Vagina (tissue), 2 donors: Measurements from ENCODE around the gene PAX9. TPM values are rescaled to one million over a fixed set of nuclear protein-coding genes. Genes with fewer than 3 reads are reported as not detected.

Source experiments
- DNase-seq, 2 donors: peaks; one replicate each; pipeline ENCODE4 v3.0.0-alpha.2; 2017; ENCODE audit errors: extremely low spot score in 2 of 2
- H3K27ac ChIP-seq: fragments of 200-600 bp; sonication (generic); one replicate; pipeline ENCODE4 v1.5.1; 2019
- H3K27me3 ChIP-seq: fragments of 200-600 bp; sonication (generic); one replicate; pipeline ENCODE4 v1.5.1; 2019
- H3K36me3 ChIP-seq, 2 donors: fragments of 200-600 bp; sonication (generic); one replicate each; pipeline ENCODE4 v1.5.1; 2017 to 2019
- H3K4me1 ChIP-seq: fragments of 200-600 bp; sonication (generic); one replicate; pipeline ENCODE4 v1.5.1; 2019
- H3K4me3 ChIP-seq, 2 donors: fragments of 200-600 bp; sonication (generic); 1 replicate in 1 of 2; 2 replicates in 1 of 2; pipeline ENCODE4 v1.5.1; 2016 to 2019
- H3K9me3 ChIP-seq: fragments of 200-600 bp; sonication (generic); one replicate; pipeline ENCODE4 v1.5.1; 2019
- POLR2A ChIP-seq, 2 donors: fragments of 450-650 bp; IDR thresholded peaks; one replicate each; pipeline ENCODE4 v1.6.1; 2017; ENCODE audit warnings: antibody characterized with exemption in 2 of 2, mild to moderate bottlenecking in 2 of 2, moderate library complexity in 2 of 2
- POLR2AphosphoS5 ChIP-seq, 2 donors: sonication (generic); formaldehyde crosslinking; IDR thresholded peaks; one replicate each; pipeline ENCODE4 v1.9.0; 2017; ENCODE audit warnings: antibody characterized with exemption in 2 of 2, mild to moderate bottlenecking in 2 of 2, low read depth in 1 of 2; ENCODE audit not compliant: insufficient read depth in 1 of 2
- intact Hi-C: fragments of 100-400 bp; cut with DNase I; formaldehyde crosslinking; loops from one replicate; pipeline ENCODE4 v1.15.1; 2023
- total RNA-seq: library from RNA; depleted of rRNA; stranded (reverse); fragments of >200 nt; gene quantifications from one replicate; pipeline ENCODE4 v1.2.3, GENCODE V29; 2016
- TF ChIP-seq, protein P1 (sequence below), 3 experiments: fragments of 450-650 bp in 2 of 3; fragments of 200-600 bp in 1 of 3; sonication (generic) in 1 of 3; IDR thresholded peaks; one replicate each; pipeline ENCODE4 v1.5.1; 2017 to 2019; ENCODE audit warnings: antibody characterized with exemption in 3 of 3, mild to moderate bottlenecking in 2 of 3, moderate library complexity in 2 of 3

Gene PAX9
- total RNA-seq, 1 donor from 2014 or later, result 1.5 TPM

DNA sequence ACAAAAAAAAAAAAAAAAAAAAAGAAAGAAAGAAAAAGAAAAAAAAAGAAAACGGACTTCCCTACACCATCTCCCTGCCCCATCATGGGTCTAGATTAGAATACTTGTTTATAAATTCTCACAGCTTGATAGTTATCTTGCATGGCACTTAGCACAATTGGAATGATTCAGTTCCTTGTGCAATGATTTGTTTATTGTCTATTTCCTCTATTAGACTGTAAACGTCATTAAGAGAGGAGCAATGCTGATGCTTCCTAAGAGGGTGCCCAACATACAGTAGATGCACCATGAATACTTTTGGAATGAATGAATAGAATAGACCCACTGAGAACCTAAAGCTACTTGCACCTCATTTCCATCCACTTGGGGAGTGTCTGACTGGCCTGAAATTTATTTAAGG lies 40.8 kb downstream of the PAX9 start:
- intact Hi-C loops, result no loop called here
- Histone ChIP-seq H3K27ac (no peak overlapping the region), H3K36me3 (no peaks in the 10 kb centered on the region), H3K4me1 (no peaks in the 10 kb centered on the region), H3K9me3 (no peaks in the 10 kb centered on the region), H3K27me3 (no peaks in the 10 kb centered on the region), H3K4me3 (no peak overlapping the region)
- DNase-seq, result no peak
- TF ChIP-seq, protein P1, sequence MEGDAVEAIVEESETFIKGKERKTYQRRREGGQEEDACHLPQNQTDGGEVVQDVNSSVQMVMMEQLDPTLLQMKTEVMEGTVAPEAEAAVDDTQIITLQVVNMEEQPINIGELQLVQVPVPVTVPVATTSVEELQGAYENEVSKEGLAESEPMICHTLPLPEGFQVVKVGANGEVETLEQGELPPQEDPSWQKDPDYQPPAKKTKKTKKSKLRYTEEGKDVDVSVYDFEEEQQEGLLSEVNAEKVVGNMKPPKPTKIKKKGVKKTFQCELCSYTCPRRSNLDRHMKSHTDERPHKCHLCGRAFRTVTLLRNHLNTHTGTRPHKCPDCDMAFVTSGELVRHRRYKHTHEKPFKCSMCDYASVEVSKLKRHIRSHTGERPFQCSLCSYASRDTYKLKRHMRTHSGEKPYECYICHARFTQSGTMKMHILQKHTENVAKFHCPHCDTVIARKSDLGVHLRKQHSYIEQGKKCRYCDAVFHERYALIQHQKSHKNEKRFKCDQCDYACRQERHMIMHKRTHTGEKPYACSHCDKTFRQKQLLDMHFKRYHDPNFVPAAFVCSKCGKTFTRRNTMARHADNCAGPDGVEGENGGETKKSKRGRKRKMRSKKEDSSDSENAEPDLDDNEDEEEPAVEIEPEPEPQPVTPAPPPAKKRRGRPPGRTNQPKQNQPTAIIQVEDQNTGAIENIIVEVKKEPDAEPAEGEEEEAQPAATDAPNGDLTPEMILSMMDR (IDR thresholded peaks at IDR 0.05), result no peak
- TF ChIP-seq POLR2AphosphoS5 (IDR thresholded peaks at IDR 0.05; ENCODE audit: insufficient read depth in 1 of 2, low read depth in 1 of 2) (no peak), POLR2A (IDR thresholded peaks at IDR 0.05) (no peak)

DNA sequence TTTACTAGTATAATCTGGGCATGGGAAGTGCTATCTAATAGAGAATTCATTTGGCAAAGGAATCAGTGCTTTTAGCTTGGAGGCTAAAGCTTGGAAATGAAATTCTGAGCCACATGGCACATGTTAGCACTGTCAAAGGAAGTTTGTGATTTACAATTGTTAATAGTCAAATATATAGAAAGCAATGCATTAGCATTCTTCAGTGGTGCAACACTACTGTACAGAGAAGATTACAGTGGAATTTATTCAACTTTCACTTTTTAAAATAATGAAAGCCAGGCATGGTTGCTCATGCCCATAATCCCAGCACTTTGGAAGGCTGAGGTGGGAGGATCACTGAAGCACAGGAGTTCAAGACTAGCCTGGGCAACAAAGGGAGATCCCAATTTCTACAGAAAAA lies 45.9 kb downstream of the PAX9 start:
- TF ChIP-seq POLR2A (IDR thresholded peaks at IDR 0.05) (no peak), POLR2AphosphoS5 (IDR thresholded peaks at IDR 0.05; ENCODE audit: insufficient read depth in 1 of 2, low read depth in 1 of 2) (no peak)
- TF ChIP-seq, protein P1 (IDR thresholded peaks at IDR 0.05), result no peak
- Histone ChIP-seq H3K36me3 (no peaks in the 10 kb centered on the region), H3K9me3 (no peaks in the 10 kb centered on the region), H3K4me1 (no peaks in the 10 kb centered on the region), H3K4me3 (no peak overlapping the region), H3K27ac (no peak overlapping the region), H3K27me3 (no peaks in the 10 kb centered on the region)
- intact Hi-C loops, result no loop called here
- DNase-seq, result no peak

DNA sequence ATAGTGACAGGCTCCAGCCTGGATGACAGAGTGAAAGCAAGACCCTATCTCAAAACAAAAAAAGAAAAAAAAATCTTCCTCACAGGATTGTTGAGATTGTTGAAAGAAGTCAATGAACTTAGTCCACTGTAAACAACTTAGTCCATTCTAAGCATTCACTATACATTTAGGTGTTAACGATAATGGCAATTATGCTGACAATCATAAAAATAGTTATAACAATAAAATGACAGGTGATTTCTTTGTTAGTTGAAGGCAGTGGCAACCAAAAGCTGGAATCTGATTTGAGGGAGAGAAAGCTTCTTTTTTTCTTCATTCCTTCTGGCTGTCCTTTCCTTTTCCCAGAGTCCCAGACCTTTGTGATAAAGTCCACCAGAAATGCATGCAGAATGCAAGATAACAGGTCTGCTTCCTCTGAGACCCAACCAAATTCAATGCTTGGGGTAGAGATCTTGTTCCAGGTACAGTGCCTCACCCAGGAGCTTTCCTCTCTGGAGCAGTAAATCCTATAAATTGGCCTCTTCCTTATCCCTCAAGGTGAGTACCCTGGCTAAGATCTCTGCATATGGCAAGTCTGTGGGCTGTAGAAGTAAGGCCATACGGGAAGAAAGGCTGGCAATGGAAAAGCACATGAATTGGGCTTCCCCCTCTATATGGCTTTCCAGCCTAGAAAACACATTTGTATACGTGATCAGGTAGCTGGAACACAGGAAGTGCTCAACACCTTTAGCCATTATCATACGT lies 52.5 kb downstream of the PAX9 start:
- TF ChIP-seq POLR2A (IDR thresholded peaks at IDR 0.05), result no peak
- TF ChIP-seq, protein P1 (IDR thresholded peaks at IDR 0.05), result no peak
- no peak for TF ChIP-seq POLR2AphosphoS5 (IDR thresholded peaks at IDR 0.05; ENCODE audit: insufficient read depth in 1 of 2, low read depth in 1 of 2)
- Histone ChIP-seq H3K9me3 (no peaks in the 10 kb centered on the region), H3K27me3 (no peaks in the 10 kb centered on the region), H3K4me1 (no peaks in the 10 kb centered on the region), H3K27ac (no peak overlapping the region), H3K4me3 (no peak overlapping the region), H3K36me3 (no peaks in the 10 kb centered on the region)
- no peak for DNase-seq
- intact Hi-C loops, result no loop called here

DNA sequence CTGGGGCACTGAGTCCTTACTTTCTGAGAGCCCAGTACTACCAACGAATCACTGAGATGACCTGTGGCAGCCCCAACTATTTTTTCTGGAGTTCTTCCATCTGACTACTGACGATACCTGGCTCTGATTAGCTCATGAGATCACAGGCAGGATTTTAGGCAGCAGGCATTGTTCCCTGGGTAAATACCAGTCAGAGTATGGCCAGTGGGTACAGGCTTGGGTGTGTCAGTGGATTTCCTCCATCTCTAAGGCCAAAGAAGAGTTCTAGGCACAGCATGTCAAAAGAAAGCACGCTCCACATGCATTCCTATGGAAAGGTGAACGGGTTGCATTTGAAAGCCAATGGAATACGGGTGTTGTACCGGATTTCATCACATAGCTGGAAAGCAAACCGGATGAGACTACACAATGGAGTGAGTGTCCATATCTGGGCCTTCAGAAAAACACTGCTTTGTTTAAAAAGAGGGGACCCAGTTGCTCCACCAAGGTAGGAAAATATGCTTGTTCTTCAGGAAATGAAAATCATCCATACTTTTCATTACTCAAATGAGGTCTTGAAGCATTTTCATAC lies 55.0 kb downstream of the PAX9 start:
- H3K4me1 ChIP-seq, result no peaks in the 10 kb centered on the region
- no peak for TF ChIP-seq POLR2AphosphoS5 (IDR thresholded peaks at IDR 0.05; ENCODE audit: insufficient read depth in 1 of 2, low read depth in 1 of 2)
- TF ChIP-seq, protein P1 (IDR thresholded peaks at IDR 0.05), result no peak
- no peak for TF ChIP-seq POLR2A (IDR thresholded peaks at IDR 0.05)
- no peak for DNase-seq
- H3K36me3 ChIP-seq, result no peaks in the 10 kb centered on the region
- no peak overlapping the region for H3K4me3 ChIP-seq
- intact Hi-C loops, result no loop called here
- no peaks in the 10 kb centered on the region for H3K27me3 ChIP-seq
- no peak overlapping the region for H3K27ac ChIP-seq
- no peaks in the 10 kb centered on the region for H3K9me3 ChIP-seq

DNA sequence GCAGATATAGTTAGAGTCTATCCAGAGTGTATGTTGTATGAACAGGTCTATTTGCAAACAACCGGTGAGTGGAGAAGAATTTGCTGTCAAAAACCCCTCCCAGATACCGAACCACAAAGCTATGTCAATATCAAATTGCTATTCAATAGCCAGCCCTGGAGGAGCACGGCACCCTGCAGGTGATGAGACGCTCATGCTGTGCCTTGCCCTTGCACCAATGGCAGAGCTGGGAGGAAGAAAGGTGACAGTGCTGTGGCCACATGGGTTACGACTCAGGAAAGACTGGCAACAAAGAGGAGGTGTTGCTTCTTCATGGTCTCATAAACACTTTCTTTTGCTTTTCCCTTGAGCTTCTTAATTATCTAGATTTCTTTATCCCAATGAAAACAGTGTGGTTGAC lies 55.7 kb downstream of the PAX9 start:
- Histone ChIP-seq H3K27me3 (no peaks in the 10 kb centered on the region), H3K9me3 (no peaks in the 10 kb centered on the region), H3K4me3 (no peak overlapping the region), H3K4me1 (no peaks in the 10 kb centered on the region), H3K36me3 (no peaks in the 10 kb centered on the region), H3K27ac (no peak overlapping the region)
- DNase-seq, result no peak
- intact Hi-C loops, result no loop called here
- no peak for TF ChIP-seq POLR2A (IDR thresholded peaks at IDR 0.05)
- TF ChIP-seq, protein P1 (IDR thresholded peaks at IDR 0.05), result no peak
- no peak for TF ChIP-seq POLR2AphosphoS5 (IDR thresholded peaks at IDR 0.05; ENCODE audit: insufficient read depth in 1 of 2, low read depth in 1 of 2)
